Esophagus muscularis mucosa (tissue), 3 donors: ENCODE measurements around the gene CD180.

Experiments used
- POLR2A ChIP-seq: fragments of 450-650 bp; IDR thresholded peaks from one replicate; pipeline ENCODE4 v1.6.1; 2017; ENCODE audit warnings: antibody characterized with exemption, moderate library complexity, mild to moderate bottlenecking, low read depth
- TF ChIP-seq, protein P1 (sequence below), 3 experiments: fragments of 200-600 bp in 2 of 3; fragments of 450-650 bp in 1 of 3; sonication (generic) in 2 of 3; IDR thresholded peaks; one replicate each; pipeline ENCODE4 v1.5.1; 2017 to 2019; ENCODE audit warnings: antibody characterized with exemption in 3 of 3, mild to moderate bottlenecking in 2 of 3, moderate library complexity in 1 of 3

DNA sequence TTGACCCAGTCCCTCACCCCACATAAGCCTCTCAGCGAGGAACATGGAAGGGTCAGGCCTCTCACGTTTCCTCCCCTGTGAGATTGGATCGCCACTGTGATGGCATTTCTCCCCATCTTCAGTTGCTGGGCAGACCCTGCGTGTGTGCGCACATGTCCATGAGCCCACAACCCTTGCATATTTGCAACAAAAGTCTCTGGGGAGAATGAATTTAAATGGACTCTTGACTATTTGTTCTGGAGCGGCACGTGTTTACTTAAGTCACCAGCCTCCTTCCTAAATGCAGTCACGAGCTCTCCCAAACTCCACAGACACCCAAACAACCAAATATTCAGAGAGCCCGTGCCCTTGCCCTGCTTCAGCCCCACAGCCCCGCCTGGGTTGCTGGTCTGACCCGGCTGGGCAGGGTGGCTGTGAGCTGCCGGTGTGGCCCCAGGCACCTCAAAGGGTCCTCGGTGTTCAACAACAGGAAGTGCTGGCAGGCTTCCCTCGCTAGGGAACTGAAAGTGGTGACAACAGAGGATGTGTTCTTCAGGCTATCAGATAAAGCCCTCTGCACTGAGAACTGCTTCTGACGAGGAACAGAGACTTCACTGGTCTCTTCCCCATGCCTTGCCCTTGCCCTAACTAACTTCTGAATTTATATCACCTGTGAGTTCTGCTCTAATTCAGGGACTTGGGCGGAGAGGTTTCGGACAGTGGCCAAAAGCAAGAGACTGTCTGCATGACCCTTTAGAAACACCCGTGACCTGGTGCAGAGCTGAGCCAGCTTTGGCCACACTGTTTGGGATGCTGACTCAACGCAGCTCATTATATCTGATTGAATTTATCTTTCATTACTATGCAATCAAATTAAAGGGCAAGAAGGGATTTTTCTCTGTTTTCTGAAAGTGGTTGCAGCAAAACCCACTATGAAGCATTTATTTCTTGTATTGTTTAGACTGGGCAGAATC lies 19.2 kb upstream of the CD180 start:
- TF ChIP-seq, protein P1, sequence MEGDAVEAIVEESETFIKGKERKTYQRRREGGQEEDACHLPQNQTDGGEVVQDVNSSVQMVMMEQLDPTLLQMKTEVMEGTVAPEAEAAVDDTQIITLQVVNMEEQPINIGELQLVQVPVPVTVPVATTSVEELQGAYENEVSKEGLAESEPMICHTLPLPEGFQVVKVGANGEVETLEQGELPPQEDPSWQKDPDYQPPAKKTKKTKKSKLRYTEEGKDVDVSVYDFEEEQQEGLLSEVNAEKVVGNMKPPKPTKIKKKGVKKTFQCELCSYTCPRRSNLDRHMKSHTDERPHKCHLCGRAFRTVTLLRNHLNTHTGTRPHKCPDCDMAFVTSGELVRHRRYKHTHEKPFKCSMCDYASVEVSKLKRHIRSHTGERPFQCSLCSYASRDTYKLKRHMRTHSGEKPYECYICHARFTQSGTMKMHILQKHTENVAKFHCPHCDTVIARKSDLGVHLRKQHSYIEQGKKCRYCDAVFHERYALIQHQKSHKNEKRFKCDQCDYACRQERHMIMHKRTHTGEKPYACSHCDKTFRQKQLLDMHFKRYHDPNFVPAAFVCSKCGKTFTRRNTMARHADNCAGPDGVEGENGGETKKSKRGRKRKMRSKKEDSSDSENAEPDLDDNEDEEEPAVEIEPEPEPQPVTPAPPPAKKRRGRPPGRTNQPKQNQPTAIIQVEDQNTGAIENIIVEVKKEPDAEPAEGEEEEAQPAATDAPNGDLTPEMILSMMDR (IDR thresholded peaks at IDR 0.05): no peak
- no peak for TF ChIP-seq POLR2A
